ENCODE data around the gene HTR4. TPM values are rescaled to one million over a fixed set of nuclear protein-coding genes. Genes with fewer than 3 reads are reported as not detected.

Gene HTR4
- total RNA-seq, 1 experiment from 2014 or later: not detected

- TF ChIP-seq REST (IDR thresholded peaks at IDR 0.05; ENCODE audit: low read depth) (no peak), ZBTB33 (IDR thresholded peaks at IDR 0.05; ENCODE audit: extremely low read depth, insufficient replicate concordance, low read length) (no peak)
Observed at GRCh38 chr5:148443241-148443640, 211.1 kb downstream of the HTR4 start (continued).

- no TSS peak for BruUV-seq (replicated peaks)
Observed at GRCh38 chr5:148438933-148439332, 215.4 kb downstream of the HTR4 start.

More at GRCh38 chr5:148438933-148439332, 215.4 kb downstream of the HTR4 start:
- no peak for DNase-seq (ENCODE audit: low read depth, low spot score)
- H3K9ac ChIP-seq (ENCODE audit: low read length): no peak overlapping the region
- RAD21 ChIA-PET (ENCODE audit: low non-redundant PET in 1 of 2, low total read pairs in 2 of 2, uncharacterized antibody in 2 of 2, unreplicated experiment in 2 of 2): no interaction called here
- no peak overlapping the region for H3K4me2 ChIP-seq (ENCODE audit: low read length)
- no peaks in the 10 kb centered on the region for H3K27me3 ChIP-seq (ENCODE audit: insufficient read depth, low read length)
- no peaks in the 10 kb centered on the region for H4K20me1 ChIP-seq (ENCODE audit: insufficient read depth)
- no peak for TF ChIP-seq EZH2phosphoT487 (IDR thresholded peaks at IDR 0.05; ENCODE audit: borderline replicate concordance)
- TF ChIP-seq REST (IDR thresholded peaks at IDR 0.05; ENCODE audit: low read depth): no peak
- TF ChIP-seq EGR1 (IDR thresholded peaks at IDR 0.05; ENCODE audit: low read depth): no peak
- no peak for TF ChIP-seq ZBTB33 (IDR thresholded peaks at IDR 0.05; ENCODE audit: extremely low read depth, insufficient replicate concordance, low read length)
- no peaks in the 10 kb centered on the region for H3K4me1 ChIP-seq (ENCODE audit: control insufficient read depth in 1 of 2, insufficient read depth in 2 of 2, low read length in 2 of 2)
- no peak overlapping the region for H2AFZ ChIP-seq (ENCODE audit: low read depth, low read length, poor library complexity, severe bottlenecking)
- no peaks in the 10 kb centered on the region for H3K9me2 ChIP-seq (ENCODE audit: insufficient read depth)
- H3K36me3 ChIP-seq (ENCODE audit: control insufficient read depth in 1 of 2, insufficient read depth in 2 of 2, low read length in 2 of 2): peaks cover 15 to 25% of the 10 kb centered on the region in 2 experiments; a peak in 3 of 4 replicates
- CTCF ChIA-PET: interaction anchor here (7.3 kb wide), 1 partner anchor 292 kb away, joined by 91 read pairs; no protein-coding TSS in a partner anchor
- H3K4me3 ChIP-seq (replicated peaks in 1 of 2; ENCODE audit: low read depth in 1 of 2, low read length in 2 of 2): no peak overlapping the region
- H3K79me2 ChIP-seq (ENCODE audit: insufficient read depth, low read length): no peaks in the 10 kb centered on the region
- no peaks in the 10 kb centered on the region for H3K9me3 ChIP-seq (ENCODE audit: control insufficient read depth in 1 of 2, insufficient read depth in 1 of 2, low read depth in 1 of 2, low read length in 2 of 2)
- POLR2A ChIA-PET: no interaction called here
- intact Hi-C loops (cut with micrococcal nuclease): no loop called here
- ATAC-seq: no peak
- no peak overlapping the region for H3K27ac ChIP-seq (ENCODE audit: low read depth, low read length)
